Measurements from ENCODE around the gene CCDC85C. TPM values are rescaled to one million over a fixed set of nuclear protein-coding genes. Genes with fewer than 3 reads are reported as not detected.

CCDC85C gene
- total and polyA plus RNA-seq, 10 donors: 1.6 to 12.4 (median 8.1) TPM

DNA sequence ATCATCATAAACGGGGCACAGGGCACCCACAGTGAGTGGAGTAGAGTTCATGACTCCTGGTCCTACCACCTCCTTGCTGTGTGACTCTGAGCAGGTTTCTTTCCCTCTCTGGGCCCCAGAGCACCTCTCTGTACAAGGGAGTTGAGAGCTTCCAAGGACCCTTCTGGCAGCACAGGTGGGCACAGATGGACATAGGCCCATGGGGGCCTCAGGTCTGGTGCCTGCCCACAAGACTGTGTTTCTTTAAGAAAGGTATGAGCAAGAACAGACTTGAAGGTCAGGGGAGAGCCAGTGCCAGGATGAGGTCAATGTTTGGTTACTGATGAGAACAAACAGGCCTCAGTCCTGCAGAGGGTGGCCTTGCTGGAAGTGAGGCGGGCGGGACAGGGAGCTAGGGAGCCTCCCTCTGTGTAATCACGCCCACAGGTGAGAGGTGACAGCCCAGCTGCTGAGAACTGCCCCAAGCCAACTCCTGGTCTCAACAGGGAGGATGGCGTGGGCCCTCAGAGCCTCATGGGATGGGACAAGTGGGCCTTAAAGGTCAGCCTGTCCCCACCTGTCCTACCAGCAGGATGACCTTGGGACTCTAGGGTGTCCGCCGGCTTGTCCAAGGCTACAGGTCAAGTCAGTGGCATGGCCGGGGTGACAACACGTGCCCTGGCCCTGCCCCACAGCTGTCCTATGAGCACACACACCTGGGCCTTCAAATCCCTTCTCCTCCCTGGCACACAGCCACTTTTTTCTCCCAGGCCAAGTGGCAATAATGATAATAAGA is 49.1 kb downstream of the CCDC85C start:
- TF ChIP-seq, protein P1, sequence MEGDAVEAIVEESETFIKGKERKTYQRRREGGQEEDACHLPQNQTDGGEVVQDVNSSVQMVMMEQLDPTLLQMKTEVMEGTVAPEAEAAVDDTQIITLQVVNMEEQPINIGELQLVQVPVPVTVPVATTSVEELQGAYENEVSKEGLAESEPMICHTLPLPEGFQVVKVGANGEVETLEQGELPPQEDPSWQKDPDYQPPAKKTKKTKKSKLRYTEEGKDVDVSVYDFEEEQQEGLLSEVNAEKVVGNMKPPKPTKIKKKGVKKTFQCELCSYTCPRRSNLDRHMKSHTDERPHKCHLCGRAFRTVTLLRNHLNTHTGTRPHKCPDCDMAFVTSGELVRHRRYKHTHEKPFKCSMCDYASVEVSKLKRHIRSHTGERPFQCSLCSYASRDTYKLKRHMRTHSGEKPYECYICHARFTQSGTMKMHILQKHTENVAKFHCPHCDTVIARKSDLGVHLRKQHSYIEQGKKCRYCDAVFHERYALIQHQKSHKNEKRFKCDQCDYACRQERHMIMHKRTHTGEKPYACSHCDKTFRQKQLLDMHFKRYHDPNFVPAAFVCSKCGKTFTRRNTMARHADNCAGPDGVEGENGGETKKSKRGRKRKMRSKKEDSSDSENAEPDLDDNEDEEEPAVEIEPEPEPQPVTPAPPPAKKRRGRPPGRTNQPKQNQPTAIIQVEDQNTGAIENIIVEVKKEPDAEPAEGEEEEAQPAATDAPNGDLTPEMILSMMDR (IDR thresholded peaks at IDR 0.05 in 8 of 11, conservative IDR thresholded peaks at IDR 0.05 in 3 of 11): no peak
- TF ChIP-seq POLR2AphosphoS5 (IDR thresholded peaks at IDR 0.05) (no peak), POLR2A (IDR thresholded peaks at IDR 0.05) (no peak)
- WGBS, 5 donors: 62 to 78% (median 71%) methylated on average over 8 to 9 of the region's 9 CpGs
- Histone ChIP-seq H3K9me3 (no peaks in the 10 kb centered on the region), H3K4me3 (no peak overlapping the region), H3K4me1 (peaks cover 0 to 25% (median 5%) of the 10 kb centered on the region in 6 donors), H3K27ac (no peak overlapping the region), H3K27me3 (replicated peaks in 1 of 7) (no peaks in the 10 kb centered on the region), H3K36me3 (no peaks in the 10 kb centered on the region)
- intact Hi-C loops (cut with DNase I; ENCODE audit: low total_unique reads): no loop called here
- no peak for DNase-seq

DNA sequence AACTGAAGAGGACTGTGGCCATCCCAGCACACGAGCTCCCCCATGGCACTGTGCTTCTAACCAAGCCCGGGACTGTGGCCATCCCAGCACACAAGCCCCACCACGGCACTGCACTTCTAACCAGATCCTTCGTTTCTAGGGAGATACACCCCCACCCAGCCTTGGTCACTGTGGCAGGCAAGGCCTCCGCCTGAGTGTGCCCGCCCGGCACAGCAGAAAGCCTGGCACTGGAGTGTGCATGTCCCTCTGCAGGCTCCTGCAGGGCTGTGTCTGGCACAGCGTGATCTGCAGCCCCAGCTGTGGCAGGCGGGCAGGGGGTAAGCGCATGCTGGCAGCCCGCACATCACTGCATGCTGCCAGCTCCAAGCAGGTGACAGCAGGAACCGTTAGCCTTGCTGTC is 49.8 kb downstream of the CCDC85C start:
- no peak for DNase-seq
- H3K27me3 ChIP-seq (replicated peaks in 1 of 7): no peaks in the 10 kb centered on the region
- intact Hi-C loops (cut with DNase I; ENCODE audit: low total_unique reads): no loop called here
- no peak overlapping the region for H3K4me3 ChIP-seq
- no peaks in the 10 kb centered on the region for H3K36me3 ChIP-seq
- 78 to 86% (median 84%) methylated on average over 7 to 12 of the region's 12 CpGs for WGBS, 5 donors
- H3K27ac ChIP-seq: no peak overlapping the region
- no peaks in the 10 kb centered on the region for H3K9me3 ChIP-seq
- no peak for TF ChIP-seq POLR2AphosphoS5 (IDR thresholded peaks at IDR 0.05)
- no peak for TF ChIP-seq POLR2A (IDR thresholded peaks at IDR 0.05)
- TF ChIP-seq, protein P1 (IDR thresholded peaks at IDR 0.05 in 8 of 11, conservative IDR thresholded peaks at IDR 0.05 in 3 of 11): no peak
- peaks cover 0 to 32% (median 6%) of the 10 kb centered on the region in 6 donors for H3K4me1 ChIP-seq

DNA sequence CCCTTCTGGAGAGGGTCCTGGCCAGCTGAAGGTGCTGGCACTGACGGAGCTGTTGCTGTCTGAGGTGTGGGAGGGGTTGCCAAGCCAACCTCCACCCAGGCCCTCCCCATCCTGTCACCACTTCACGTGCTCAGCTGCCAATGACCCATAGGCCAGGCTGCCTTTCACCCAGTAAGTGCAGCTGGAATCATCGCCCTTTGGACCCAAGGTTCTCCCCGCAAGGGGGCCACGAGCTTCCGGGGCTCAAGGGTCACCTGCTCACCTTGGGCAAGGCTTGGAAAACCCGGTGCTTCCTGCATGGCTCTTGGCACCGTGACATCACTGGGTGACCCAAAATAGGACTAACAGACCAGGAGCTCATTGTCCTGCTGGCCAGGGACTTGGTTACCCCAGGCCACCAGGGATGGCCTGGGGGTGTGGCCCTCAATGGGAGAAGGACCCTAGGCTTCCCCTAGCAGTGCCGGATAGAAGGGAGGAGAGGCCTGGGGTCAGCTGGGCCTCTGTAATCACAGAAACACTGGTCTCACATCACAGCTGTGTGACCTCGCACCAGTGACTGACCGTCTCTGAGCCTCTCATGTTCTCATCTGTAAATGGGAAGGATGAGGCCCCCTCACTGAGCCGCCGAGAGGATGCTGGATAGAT is 51.3 kb downstream of the CCDC85C start:
- TF ChIP-seq POLR2AphosphoS5 (IDR thresholded peaks at IDR 0.05) (no peak), POLR2A (IDR thresholded peaks at IDR 0.05) (no peak)
- TF ChIP-seq, protein P1 (IDR thresholded peaks at IDR 0.05 in 8 of 11, conservative IDR thresholded peaks at IDR 0.05 in 3 of 11): no peak
- Histone ChIP-seq H3K9me3 (no peaks in the 10 kb centered on the region), H3K36me3 (no peaks in the 10 kb centered on the region), H3K4me3 (no peak overlapping the region), H3K4me1 (peaks cover 0 to 35% (median 6%) of the 10 kb centered on the region in 6 donors), H3K27ac (no peak overlapping the region), H3K27me3 (replicated peaks in 1 of 7) (no peaks in the 10 kb centered on the region)
- 67 to 78% (median 73%) methylated on average over 9 to 13 of the region's 13 CpGs for WGBS, 5 donors
- intact Hi-C loops (cut with DNase I; ENCODE audit: low total_unique reads): no loop called here
- DNase-seq: no peak

DNA sequence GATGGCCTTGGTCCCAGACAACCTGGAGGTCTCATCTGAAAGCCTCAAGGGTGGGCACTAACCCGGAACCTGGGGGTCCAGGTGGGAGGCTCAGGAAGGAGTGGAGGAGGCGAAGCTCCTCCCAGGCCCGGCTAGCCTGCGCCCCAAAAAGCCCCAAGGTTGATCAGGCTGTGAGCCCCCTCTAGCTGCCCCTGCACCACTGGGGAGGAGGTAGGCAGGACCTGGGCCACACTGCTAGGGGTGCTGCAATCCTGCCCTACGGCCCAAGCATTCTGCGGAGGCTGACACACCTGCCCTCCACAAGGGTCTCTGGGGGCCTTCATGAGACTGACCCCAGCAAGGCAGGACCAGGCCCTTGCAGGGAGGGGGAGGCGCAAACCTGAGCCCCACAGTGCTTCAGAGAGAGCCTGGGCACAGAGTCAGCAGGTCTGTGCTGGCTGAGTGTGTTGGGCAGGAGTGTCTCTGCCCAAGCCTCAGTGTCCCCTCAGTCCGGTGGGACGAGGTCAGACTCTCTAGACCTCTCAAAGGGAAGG is 51.9 kb downstream of the CCDC85C start:
- Histone ChIP-seq H3K27ac (no peak overlapping the region), H3K4me1 (peaks cover 0 to 35% (median 6%) of the 10 kb centered on the region in 6 donors), H3K27me3 (replicated peaks in 1 of 7) (no peaks in the 10 kb centered on the region), H3K9me3 (no peaks in the 10 kb centered on the region), H3K4me3 (no peak overlapping the region), H3K36me3 (no peaks in the 10 kb centered on the region)
- DNase-seq: no peak
- TF ChIP-seq, protein P1 (IDR thresholded peaks at IDR 0.05 in 8 of 11, conservative IDR thresholded peaks at IDR 0.05 in 3 of 11): no peak
- TF ChIP-seq POLR2A (IDR thresholded peaks at IDR 0.05) (no peak), POLR2AphosphoS5 (IDR thresholded peaks at IDR 0.05) (no peak)
- intact Hi-C loops (cut with DNase I; ENCODE audit: low total_unique reads): no loop called here
- WGBS, 5 donors: 73 to 100% (median 88%) methylated on average over 1 to 9 of the region's 9 CpGs

All from spleen (tissue), 11 donors.